Left kidney (tissue), 2 donors: ENCODE results near the gene CLK2. TPM values are rescaled to one million over a fixed set of nuclear protein-coding genes. Genes with fewer than 3 reads are reported as not detected.
"Not testable (repeated sequence)": the region's sequence is repeated elsewhere in the genome, so short reads cannot be mapped to it uniquely, and the experiment has no call there.

Experiments used
- DNase-seq: peaks from one replicate; pipeline ENCODE4 v3.0.0-alpha.2; 2013
- polyA plus RNA-seq: library from polyadenylated mRNA; unstranded; fragments of 120-200 nt; gene quantifications from one replicate; pipeline ENCODE4 v1.2.1, GENCODE V29; 2013; ENCODE audit not compliant: insufficient read length

The CLK2 gene
- polyA plus RNA-seq, 1 donor, result 87.6 TPM

GRCh38 chr1:155268630-155269029 lies 4.7 kb downstream of the CLK2 start:
- DNase-seq, result no peak

- DNase-seq, result no peak
Measured at GRCh38 chr1:155267373-155267772, 5.9 kb downstream of the CLK2 start.

DNA sequence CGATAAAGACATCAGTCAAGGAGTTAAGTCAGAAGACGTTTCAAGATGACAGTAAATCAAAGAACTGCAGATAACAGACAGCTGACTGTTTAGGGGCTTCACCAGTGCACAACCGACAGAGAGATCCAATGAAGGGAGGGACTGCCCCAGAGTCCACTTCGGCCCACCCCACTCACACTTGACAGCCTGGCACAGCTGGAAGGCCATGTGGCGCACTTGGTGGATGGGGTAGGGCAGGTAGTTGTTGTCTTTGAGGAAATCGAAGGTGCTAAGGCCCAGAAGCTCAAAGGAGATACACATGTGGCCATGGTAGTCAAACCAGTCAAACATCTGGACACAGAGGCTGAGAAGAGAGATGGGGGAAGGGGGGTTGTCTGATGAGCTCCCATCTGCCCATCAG lies 6.8 kb downstream of the CLK2 start:
- no peak for DNase-seq

- DNase-seq, result no peak
Measured at GRCh38 chr1:155263067-155263466, 10.2 kb downstream of the CLK2 start.

DNA sequence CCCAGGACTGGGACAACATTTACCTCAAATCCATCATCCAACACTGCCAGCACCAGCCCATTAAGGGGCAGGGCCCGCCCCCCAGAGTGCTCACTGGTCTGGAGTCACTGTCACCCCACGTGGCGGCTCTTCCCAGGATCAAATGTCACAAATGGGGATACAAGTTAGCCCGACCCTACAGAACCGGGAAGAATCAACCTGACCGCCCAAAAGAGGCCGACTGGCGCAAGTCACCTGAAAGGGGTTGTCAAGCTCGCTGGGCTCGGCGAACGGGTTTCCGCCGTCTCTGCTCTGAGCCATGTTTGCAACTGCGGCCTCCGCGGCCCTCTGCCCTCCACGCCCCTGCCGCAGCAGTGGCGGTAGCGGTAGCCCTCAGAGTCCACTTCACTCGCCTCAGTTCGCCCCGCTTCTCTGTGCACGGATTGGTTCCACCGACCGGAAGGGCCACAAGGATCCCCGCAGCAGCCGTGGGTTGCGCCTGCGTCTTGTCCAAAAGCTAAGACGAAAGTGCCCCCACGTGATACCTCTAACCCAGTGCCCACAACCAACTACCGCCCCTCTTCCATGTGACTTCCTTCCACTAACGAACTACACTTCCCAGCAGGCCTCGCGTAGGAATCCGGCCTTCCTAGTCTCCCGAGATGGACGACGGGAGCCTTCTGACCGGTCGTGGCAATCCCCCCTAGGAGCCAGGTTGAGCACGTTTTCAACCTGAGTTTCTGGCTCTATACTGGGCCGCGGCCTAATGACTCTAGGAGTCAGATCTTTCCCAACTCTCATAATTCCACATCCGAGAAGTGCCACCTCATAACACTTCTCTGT lies 11.2 kb downstream of the CLK2 start, which contains the start of gene SCAMP3:
TSS of gene SCAMP3 (minus strand) at position 509 of the 822 bp plus-strand sequence. CDS start at position 300, 209 bp downstream.
- peak; percentile 97 for DNase-seq

GRCh38 chr1:155261493-155261851 lies 11.8 kb downstream of the CLK2 start:
- no peak for DNase-seq

GRCh38 chr1:155260276-155260675 lies 13.0 kb downstream of the CLK2 start:
- DNase-seq, result no peak

DNA sequence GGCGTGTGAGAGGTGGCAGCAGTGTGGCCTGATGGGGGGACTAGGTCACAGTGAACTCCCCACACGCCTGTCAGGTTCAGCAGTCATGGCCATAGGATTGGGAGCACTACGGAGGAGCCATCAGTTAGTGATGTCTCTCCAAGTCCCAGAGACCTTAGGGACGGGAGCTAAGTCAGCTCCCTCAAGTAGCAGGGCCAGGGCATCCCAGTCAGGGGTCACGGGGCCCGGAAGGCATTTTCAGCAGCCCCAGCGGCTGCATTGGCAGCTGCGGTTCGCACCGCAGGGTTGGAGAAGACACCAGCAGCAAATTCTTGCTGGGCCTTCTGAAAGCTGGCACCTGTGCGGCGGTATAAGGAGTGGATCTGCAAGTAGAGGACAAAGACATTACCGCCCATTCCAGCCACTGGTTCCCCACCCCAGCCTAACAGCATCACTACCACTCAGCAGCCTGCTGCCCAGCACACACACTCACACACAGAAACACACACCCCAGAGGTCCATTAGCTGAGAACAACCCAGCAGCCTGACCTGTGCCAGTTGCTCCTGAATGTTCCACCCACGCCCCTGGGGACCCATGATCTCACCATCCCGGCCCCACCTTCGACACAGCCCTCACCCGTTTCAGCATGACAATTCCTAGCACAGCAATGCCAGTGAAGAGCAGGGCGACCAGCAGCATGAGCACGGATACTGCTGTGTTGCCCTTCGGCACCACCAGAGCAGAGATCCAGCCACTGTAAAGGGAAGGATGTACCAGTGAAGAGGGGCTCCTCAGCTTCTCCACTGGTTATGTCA lies 17.0 kb downstream of the CLK2 start:
- no peak for DNase-seq

GRCh38 chr1:155255243-155256007 lies 17.9 kb downstream of the CLK2 start, which contains the start of gene ENTREP3:
TSS of gene ENTREP3 (minus strand) at chr1:155255483. CDS start at chr1:155254877, 606 bp downstream.
- peak; percentile 89 for DNase-seq

- no peak for DNase-seq
Measured at GRCh38 chr1:155254714-155255242, 18.5 kb downstream of the CLK2 start.

DNA sequence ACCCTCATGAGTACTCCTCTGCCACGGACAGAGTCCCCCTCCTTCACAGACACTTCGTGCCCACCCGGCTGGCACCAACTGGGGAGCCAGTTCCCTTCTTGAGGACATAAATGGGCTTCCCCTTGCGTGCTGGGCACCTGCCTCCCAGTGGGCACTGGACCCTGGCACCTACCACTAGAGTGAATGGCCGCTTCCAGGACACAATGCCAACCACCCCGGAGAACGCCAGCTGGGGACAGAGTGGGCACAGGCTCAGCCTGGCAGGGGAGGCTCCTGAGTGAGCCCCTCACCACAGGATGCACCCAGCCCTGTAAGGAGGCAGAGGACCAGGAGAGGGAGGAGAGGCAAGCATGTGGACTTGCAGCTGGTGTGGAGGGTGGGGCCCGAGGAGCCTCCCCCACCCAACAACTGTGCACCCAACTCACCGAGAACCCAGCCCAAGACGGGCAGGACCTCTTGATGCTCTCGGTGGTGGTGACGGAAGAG lies 19.0 kb downstream of the CLK2 start:
- no peak for DNase-seq

- no peak for DNase-seq
Measured at GRCh38 chr1:155253797-155254196, 19.5 kb downstream of the CLK2 start.

DNA sequence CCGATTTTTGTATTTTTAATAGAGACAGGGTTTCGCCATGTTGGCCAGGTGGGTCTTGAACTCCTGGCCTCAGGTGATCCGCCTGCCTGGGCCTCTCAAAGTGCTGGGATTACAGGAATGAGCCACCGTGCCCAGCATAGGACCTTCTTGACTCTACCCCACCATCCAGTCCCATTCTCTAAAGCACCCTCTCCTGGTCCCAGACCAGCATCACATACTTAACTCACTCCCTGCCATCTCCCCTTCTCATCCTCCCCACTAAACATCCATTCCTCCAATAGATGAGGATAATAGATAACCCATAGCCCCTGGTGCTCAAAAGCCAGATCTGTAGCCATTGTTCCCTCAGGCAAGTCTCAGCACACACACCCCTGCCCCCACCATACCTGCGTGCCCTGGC lies 20.1 kb downstream of the CLK2 start:
- no peak for DNase-seq

GRCh38 chr1:155251566-155251965 lies 21.7 kb downstream of the CLK2 start:
- no peak for DNase-seq

DNA sequence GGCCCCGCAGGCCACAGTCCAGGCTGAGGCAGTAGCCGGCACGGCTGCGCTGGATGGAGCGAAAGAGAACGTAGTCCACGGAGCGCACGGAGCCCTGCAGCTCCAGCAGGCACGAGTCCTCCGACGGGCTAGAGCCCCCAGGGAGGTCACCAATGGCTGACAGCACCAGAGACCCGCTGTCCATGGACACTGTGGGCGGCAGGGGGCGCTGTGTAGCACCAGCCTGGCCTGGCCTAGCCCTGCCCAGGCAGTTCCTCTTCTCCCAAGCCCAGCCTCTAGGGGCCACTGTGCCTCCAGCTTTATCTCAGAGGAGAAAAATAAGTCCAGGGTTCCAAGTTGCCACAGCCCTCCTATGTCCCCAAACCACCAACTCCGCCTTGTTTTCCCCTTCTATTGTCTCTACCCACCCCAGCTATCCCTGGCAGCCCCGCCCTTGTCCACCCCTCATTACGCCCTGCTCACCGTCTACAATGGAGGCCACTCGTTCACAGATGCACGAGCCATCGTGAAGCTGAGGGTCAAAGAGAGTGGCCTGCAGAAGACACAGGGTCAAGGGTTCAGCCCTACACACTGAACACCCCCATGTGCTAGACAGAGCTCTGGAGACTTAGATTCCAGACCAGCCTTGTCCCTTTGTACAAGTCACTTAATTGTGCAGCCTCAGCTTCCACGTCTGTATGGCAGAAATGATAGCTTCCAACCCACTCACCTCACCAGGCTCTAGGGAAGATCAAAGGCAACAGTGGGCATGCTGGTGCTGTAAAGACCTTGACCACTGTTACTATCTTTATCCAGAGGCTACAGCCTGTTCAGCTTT lies 22.5 kb downstream of the CLK2 start:
- DNase-seq, result peak; percentile 94

- DNase-seq, result no peak
Measured at GRCh38 chr1:155250246-155250632, 23.1 kb downstream of the CLK2 start.

DNA sequence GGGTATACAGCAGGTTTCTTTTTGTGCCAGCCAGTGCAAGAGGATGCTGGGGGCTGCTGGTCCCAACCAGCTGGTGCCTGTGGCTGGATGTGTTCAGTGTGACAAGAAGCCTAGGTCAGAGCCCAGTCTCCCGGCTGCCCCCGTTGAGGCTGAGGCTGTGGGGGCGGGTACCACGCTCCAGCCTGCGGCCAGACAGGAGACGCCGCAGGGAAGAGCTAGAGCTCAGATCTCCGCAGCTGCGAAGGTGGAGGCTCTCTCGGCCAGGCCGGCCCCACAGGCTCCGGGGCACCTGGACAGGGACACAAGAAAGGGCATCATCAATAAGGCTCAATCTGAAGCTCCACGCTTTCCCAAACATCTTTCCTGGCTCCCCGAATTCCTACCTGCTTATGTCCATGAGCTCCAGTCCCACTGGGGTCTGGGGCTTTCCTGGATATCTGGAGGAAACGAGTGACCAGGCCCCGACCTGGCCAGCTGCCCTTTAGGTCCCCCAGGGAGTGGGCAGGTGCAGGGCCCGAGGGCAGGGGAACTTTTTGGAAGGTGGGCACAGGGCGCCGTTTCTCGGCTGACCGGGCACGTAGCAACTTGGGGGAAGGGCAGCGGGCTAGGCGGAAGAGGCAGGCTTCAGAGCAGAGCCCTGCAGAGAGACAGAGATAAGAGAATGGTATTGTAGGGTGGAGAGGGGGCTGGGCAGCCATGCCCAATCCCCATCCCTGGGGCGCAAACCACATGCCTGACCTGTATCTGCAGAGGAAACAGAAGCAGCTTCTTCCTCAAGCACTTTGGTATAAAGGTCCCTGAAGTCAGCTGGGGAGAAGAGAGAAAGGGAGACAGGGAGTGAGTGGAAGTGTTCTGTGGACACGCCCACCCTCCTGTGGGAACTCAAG lies 25.4 kb downstream of the CLK2 start:
- no peak for DNase-seq

DNA sequence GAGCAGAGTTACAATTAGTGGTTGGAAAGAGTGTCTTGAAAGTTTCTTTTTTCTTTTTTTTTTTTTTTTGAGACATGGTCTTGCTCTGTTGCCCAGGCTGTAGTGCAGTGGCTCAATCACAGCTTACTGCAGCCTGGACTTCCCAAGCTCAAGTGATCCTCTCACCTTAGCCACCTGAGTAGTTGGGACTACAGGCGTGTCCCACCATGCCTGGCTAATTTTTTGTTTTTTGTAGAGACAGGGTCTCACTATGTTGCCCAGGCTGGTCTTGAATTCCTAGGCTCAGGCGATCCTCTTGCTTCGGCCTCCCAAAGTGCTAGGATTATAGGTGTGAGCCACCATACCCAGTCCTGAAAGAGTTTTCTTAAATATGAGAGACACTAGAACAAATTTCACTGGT lies 26.5 kb downstream of the CLK2 start:
- not testable (repeated sequence) for DNase-seq

DNA sequence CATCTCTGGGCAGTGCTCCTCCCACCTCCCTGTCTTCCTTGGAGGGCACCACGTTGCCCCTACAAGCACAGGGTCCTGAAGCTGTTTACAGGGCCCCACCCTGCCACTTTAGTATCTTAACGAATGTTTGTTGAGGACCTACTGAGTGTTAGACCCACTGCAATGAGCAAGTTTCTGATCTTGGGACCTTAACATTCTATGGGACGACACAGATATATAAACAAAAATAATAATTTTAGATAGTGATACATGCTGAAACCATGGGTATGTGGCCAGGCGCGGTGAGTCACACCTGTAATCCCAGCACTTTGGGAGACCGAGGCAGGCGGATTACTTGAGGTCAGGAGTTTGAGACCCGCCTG lies 28.2 kb downstream of the CLK2 start:
- no peak for DNase-seq
